Measurements from ENCODE around the gene FHAD1. TPM values are rescaled to one million over a fixed set of nuclear protein-coding genes. Genes with fewer than 3 reads are reported as not detected.

Gene FHAD1
- total RNA-seq, 1 experiment from 2014 or later = 3.5 TPM

- Histone ChIP-seq H3K4me1 (ENCODE audit: control insufficient read depth in 1 of 2, insufficient read depth in 2 of 2, low read length in 2 of 2) (no peaks in the 10 kb centered on the region; a peak in 1 of 4 replicates), H3K27me3 (ENCODE audit: insufficient read depth, low read length) (no peaks in the 10 kb centered on the region), H4K20me1 (ENCODE audit: insufficient read depth) (no peaks in the 10 kb centered on the region), H3K36me3 (ENCODE audit: control insufficient read depth in 1 of 2, insufficient read depth in 2 of 2, low read length in 2 of 2) (no peaks in the 10 kb centered on the region), H3K4me2 (ENCODE audit: low read length) (no peak overlapping the region), H3K9ac (ENCODE audit: low read length) (no peak overlapping the region), H3K79me2 (ENCODE audit: insufficient read depth, low read length) (no peaks in the 10 kb centered on the region), H2AFZ (ENCODE audit: low read depth, low read length, poor library complexity, severe bottlenecking) (no peak overlapping the region), H3K9me2 (ENCODE audit: insufficient read depth) (no peaks in the 10 kb centered on the region), H3K4me3 (replicated peaks in 1 of 2; ENCODE audit: low read depth in 1 of 2, low read length in 2 of 2) (no peak overlapping the region), H3K9me3 (ENCODE audit: control insufficient read depth in 1 of 2, insufficient read depth in 1 of 2, low read depth in 1 of 2, low read length in 2 of 2) (no peaks in the 10 kb centered on the region), H3K27ac (ENCODE audit: low read depth, low read length) (no peak overlapping the region)
- no TSS peak for BruUV-seq (replicated peaks)
- RAD21 ChIA-PET (ENCODE audit: low non-redundant PET in 1 of 2, low total read pairs in 2 of 2, uncharacterized antibody in 2 of 2, unreplicated experiment in 2 of 2) = no interaction called here
- intact Hi-C loops (cut with micrococcal nuclease) = no loop called here
- DNase-seq (ENCODE audit: low read depth, low spot score) = no peak
- POLR2A ChIA-PET = no interaction called here
- CTCF ChIA-PET = no interaction called here
- ATAC-seq = no peak
- no peak for TF ChIP-seq MAX (IDR thresholded peaks at IDR 0.05)
- no peak for TF ChIP-seq RAD21 (IDR thresholded peaks at IDR 0.05; ENCODE audit: low read depth)
- TF ChIP-seq EZH2 (IDR thresholded peaks at IDR 0.05) = no peak
- TF ChIP-seq CEBPB (IDR thresholded peaks at IDR 0.05; ENCODE audit: low read depth) = no peak
- no peak for TF ChIP-seq SP1 (IDR thresholded peaks at IDR 0.05; ENCODE audit: low read depth)
- TF ChIP-seq CTCF (IDR thresholded peaks at IDR 0.05 in 2 of 3, conservative IDR thresholded peaks at IDR 0.05 in 1 of 3; ENCODE audit: borderline replicate concordance in 1 of 3, insufficient read depth in 1 of 3, low read depth in 2 of 3, low read length in 2 of 3) = no peak
Measured at GRCh38 chr1:15311880-15312279, 64.9 kb downstream of the FHAD1 start.

- no peaks in the 10 kb centered on the region for H3K9me3 ChIP-seq (ENCODE audit: control insufficient read depth in 1 of 2, insufficient read depth in 1 of 2, low read depth in 1 of 2, low read length in 2 of 2)
- no peaks in the 10 kb centered on the region for H3K27me3 ChIP-seq (ENCODE audit: insufficient read depth, low read length)
- no peaks in the 10 kb centered on the region for H3K9me2 ChIP-seq (ENCODE audit: insufficient read depth)
- H2AFZ ChIP-seq (ENCODE audit: low read depth, low read length, poor library complexity, severe bottlenecking) = no peak overlapping the region
- no peaks in the 10 kb centered on the region for H3K36me3 ChIP-seq (ENCODE audit: control insufficient read depth in 1 of 2, insufficient read depth in 2 of 2, low read length in 2 of 2)
- no peak for TF ChIP-seq REST (IDR thresholded peaks at IDR 0.05; ENCODE audit: low read depth)
- TF ChIP-seq EZH2phosphoT487 (IDR thresholded peaks at IDR 0.05; ENCODE audit: borderline replicate concordance) = no peak
- TF ChIP-seq MAX (IDR thresholded peaks at IDR 0.05) = no peak
- no peak for TF ChIP-seq CEBPB (IDR thresholded peaks at IDR 0.05; ENCODE audit: low read depth)
- no peak for TF ChIP-seq ZNF274 (IDR thresholded peaks at IDR 0.05; ENCODE audit: low read depth, low read length)
- ATAC-seq (no peak), DNase-seq (ENCODE audit: low read depth, low spot score) (no peak)
- POLR2A ChIA-PET = interaction anchor here (0.5 to 0.6 kb wide), 2 partner anchors 92 to 272 kb away, joined by 3 to 4 read pairs; no protein-coding TSS in a partner anchor
- CTCF ChIA-PET = interaction anchor here (1.5 kb wide), 1 partner anchor 10 kb away, joined by 8 read pairs; no protein-coding TSS in a partner anchor
- no peak overlapping the region for H3K27ac ChIP-seq (ENCODE audit: low read depth, low read length)
- intact Hi-C loops (cut with micrococcal nuclease) = no loop called here
- no TSS peak for BruUV-seq (replicated peaks)
- no peak overlapping the region for H3K4me3 ChIP-seq (replicated peaks in 1 of 2; ENCODE audit: low read depth in 1 of 2, low read length in 2 of 2)
- no peaks in the 10 kb centered on the region for H3K79me2 ChIP-seq (ENCODE audit: insufficient read depth, low read length)
- no peaks in the 10 kb centered on the region for H4K20me1 ChIP-seq (ENCODE audit: insufficient read depth)
- H3K4me1 ChIP-seq (ENCODE audit: control insufficient read depth in 1 of 2, insufficient read depth in 2 of 2, low read length in 2 of 2) = no peaks in the 10 kb centered on the region; a peak in 1 of 4 replicates
- H3K4me2 ChIP-seq (ENCODE audit: low read length) = no peak overlapping the region
- RAD21 ChIA-PET (ENCODE audit: low non-redundant PET in 1 of 2, low total read pairs in 2 of 2, uncharacterized antibody in 2 of 2, unreplicated experiment in 2 of 2) = no interaction called here
- no peak overlapping the region for H3K9ac ChIP-seq (ENCODE audit: low read length)
Measured at GRCh38 chr1:15312626-15313411, 65.8 kb downstream of the FHAD1 start.

Measured in HCT116 (cell line).